Muscle of leg (tissue), 11 donors: ENCODE results near the gene NRG2. TPM values are rescaled to one million over a fixed set of nuclear protein-coding genes. Genes with fewer than 3 reads are reported as not detected.
A peak's percentile ranks its signal among the peaks of the same experiment; 100 is the strongest.

Experiments
- DNase-seq: peaks from one replicate; pipeline ENCODE4 v3.0.0; 2013
- H3K27ac ChIP-seq: one replicate; pipeline ENCODE4 v1.5.1; 2013; ENCODE audit warnings: mild to moderate bottlenecking, low read length, control low read depth
- H3K27me3 ChIP-seq: one replicate; pipeline ENCODE4 v1.6.1; 2013; ENCODE audit warnings: low read length; ENCODE audit not compliant: control insufficient read depth, insufficient read depth
- H3K36me3 ChIP-seq: one replicate; pipeline ENCODE4 v1.6.1; 2013; ENCODE audit warnings: low read length; ENCODE audit not compliant: control insufficient read depth, insufficient read depth
- H3K4me1 ChIP-seq: one replicate; pipeline ENCODE4 v1.6.1; 2013; ENCODE audit warnings: low read length; ENCODE audit not compliant: control insufficient read depth, insufficient read depth
- H3K4me3 ChIP-seq: one replicate; pipeline ENCODE4 v1.5.1; 2013; ENCODE audit warnings: low read length, control low read depth
- H3K9me3 ChIP-seq: replicated peaks from 2 replicates; pipeline ENCODE4 v1.6.1; 2013; ENCODE audit warnings: low read depth, low read length; ENCODE audit not compliant: control insufficient read depth
- WGBS: methylation state at CpG from one replicate; pipeline ENCODE4 v1.1.5; 2013; ENCODE audit warnings: missing lambda C conversion rate; ENCODE audit not compliant: insufficient coverage; 5-methylcytosine and 5-hydroxymethylcytosine counted together
- polyA plus RNA-seq, 8 donors: library from polyadenylated mRNA; unstranded; fragments of 120-200 nt; gene quantifications; one replicate each; pipeline versions ENCODE4 v1.2.1 to v1.2.3, GENCODE V29; 2013; ENCODE audit warnings: inconsistent platforms in 1 of 8, low replicate concordance in 1 of 8; ENCODE audit not compliant: insufficient read length in 8 of 8, insufficient read depth in 1 of 8
- total RNA-seq: library from RNA; stranded (reverse); fragments of 120-200 nt; gene quantifications from one replicate; pipeline ENCODE4 v1.2.4, GENCODE V29; 2013

NRG2 gene
- total and polyA plus RNA-seq, 9 donors: 0.82 to 2.8 (median 1.5) TPM

DNA sequence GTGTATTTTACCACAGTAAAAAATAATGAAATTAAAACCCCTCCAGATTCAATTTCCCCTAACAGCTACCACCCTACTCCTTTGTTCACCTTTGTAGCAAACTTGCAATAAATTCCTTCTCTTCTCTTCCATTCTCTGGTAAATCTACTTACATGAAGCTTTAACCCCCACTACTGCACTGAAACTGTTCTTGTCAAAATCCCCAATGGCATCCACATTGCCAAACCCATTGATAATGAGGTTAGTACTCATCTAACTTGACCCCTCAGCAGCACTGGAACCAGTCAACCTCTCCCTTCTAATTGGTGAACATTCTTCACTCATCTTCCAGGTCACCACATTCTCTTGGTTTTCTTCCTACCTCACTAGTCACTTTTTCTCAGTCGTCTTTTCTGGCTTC, 29.6 kb downstream of the NRG2 start:
- no CpG with 5 or more reads among the region's 1 CpG for WGBS
- H3K27me3 ChIP-seq: peaks cover 12% of the 10 kb centered on the region
- H3K27ac ChIP-seq: no peak overlapping the region
- peaks cover 4% of the 10 kb centered on the region for H3K4me1 ChIP-seq
- DNase-seq: no peak
- no peak overlapping the region for H3K4me3 ChIP-seq
- no peaks in the 10 kb centered on the region for H3K9me3 ChIP-seq
- no peaks in the 10 kb centered on the region for H3K36me3 ChIP-seq

GRCh38 chr5:140012443-140012842, 30.7 kb downstream of the NRG2 start:
- Histone ChIP-seq H3K4me1 (peaks cover 4% of the 10 kb centered on the region), H3K27ac (no peak overlapping the region), H3K4me3 (no peak overlapping the region), H3K27me3 (peaks cover 7% of the 10 kb centered on the region), H3K36me3 (no peaks in the 10 kb centered on the region), H3K9me3 (no peaks in the 10 kb centered on the region)
- DNase-seq: no peak
- 75% methylated on average over 1 of the region's 1 CpG for WGBS

GRCh38 chr5:140011297-140011802, 31.7 kb downstream of the NRG2 start:
- Histone ChIP-seq H3K9me3 (no peaks in the 10 kb centered on the region), H3K27me3 (peaks cover 5% of the 10 kb centered on the region), H3K27ac (peak overlapping the region; percentile 63), H3K36me3 (no peaks in the 10 kb centered on the region), H3K4me1 (peaks cover 4% of the 10 kb centered on the region), H3K4me3 (no peak overlapping the region)
- DNase-seq: peak; percentile 60
- WGBS: 69% methylated on average over 1 of the region's 3 CpGs

DNA sequence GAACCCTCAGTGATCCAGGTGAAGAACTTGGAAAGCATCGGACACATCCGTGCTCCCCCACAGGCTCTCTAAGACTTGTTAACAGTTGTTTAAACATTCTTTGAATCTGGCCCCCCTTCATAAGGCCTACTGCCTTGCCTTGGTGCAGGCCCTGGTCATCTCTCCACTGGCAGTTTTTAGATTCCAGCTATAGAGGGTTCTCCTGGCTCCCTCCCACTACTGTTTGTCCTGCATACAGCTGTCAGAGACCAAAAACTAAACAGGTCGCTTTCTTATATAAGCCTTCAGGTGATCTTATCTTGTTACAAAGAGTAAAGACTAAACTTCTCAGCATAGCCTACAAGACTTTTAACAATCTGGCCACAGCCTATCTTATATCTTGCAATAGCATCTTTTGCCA, 32.3 kb downstream of the NRG2 start:
- Histone ChIP-seq H3K27ac (peak overlapping the region; percentile 63), H3K4me1 (peaks cover 4% of the 10 kb centered on the region), H3K9me3 (no peaks in the 10 kb centered on the region), H3K36me3 (no peaks in the 10 kb centered on the region), H3K27me3 (peaks cover 6% of the 10 kb centered on the region), H3K4me3 (no peak overlapping the region)
- no peak for DNase-seq
- WGBS: 91% methylated on average over 3 of the region's 3 CpGs

GRCh38 chr5:140007311-140007710, 35.8 kb downstream of the NRG2 start:
- H3K27me3 ChIP-seq: peaks cover 19% of the 10 kb centered on the region
- H3K36me3 ChIP-seq: no peaks in the 10 kb centered on the region
- peaks cover 4% of the 10 kb centered on the region for H3K4me1 ChIP-seq
- no CpG with 5 or more reads among the region's 2 CpGs for WGBS
- no peak overlapping the region for H3K27ac ChIP-seq
- H3K4me3 ChIP-seq: no peak overlapping the region
- H3K9me3 ChIP-seq: no peaks in the 10 kb centered on the region
- no peak for DNase-seq

GRCh38 chr5:140005145-140005591, 37.9 kb downstream of the NRG2 start:
- H3K4me1 ChIP-seq: no peaks in the 10 kb centered on the region
- no peak overlapping the region for H3K27ac ChIP-seq
- DNase-seq: no peak
- no peaks in the 10 kb centered on the region for H3K9me3 ChIP-seq
- H3K36me3 ChIP-seq: no peaks in the 10 kb centered on the region
- no peak overlapping the region for H3K4me3 ChIP-seq
- WGBS: 80% methylated on average over 4 of the region's 4 CpGs
- H3K27me3 ChIP-seq: peaks cover 21% of the 10 kb centered on the region

DNA sequence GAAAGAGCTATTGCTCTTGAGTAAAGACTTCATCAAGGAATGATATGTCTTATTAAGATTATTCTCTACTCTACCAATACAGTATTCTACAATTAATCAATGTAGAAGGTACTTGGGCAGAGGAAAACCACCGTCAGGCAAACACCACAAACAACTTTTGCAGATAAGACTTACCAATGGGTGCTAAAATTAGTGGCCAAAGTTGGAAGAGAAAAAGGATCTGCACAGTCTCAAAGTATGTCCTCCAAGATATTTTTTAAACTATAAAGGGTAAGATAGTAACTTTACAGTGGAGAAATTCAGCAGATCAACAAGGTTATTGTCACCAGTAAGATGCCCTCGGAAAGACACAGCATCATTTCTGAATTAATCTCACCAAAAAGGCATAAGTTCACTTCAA, 38.9 kb downstream of the NRG2 start:
- Histone ChIP-seq H3K4me3 (no peak overlapping the region), H3K36me3 (no peaks in the 10 kb centered on the region), H3K9me3 (no peaks in the 10 kb centered on the region), H3K4me1 (no peaks in the 10 kb centered on the region), H3K27me3 (peaks cover 21% of the 10 kb centered on the region), H3K27ac (no peak overlapping the region)
- no peak for DNase-seq
- WGBS: no CpG with 5 or more reads among the region's 2 CpGs

DNA sequence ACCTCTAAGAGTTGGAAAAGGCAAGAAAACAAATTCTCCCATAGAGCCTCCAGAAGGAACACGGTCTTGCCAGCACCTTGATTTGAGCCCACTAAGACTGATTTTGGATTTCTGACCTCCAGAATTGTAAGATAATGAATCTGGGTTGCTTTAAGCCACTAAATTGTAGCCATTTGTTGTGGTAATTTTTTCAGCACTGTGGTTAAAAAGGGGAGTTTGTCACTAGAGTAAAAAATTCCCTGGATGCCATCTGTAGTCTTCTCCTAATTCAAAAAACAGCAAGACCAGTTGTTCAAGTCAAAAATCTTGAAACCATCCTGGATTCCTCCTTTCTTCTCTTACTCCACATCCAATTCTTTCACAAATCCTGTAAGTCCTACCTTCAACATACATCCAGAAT, 39.6 kb downstream of the NRG2 start:
- Histone ChIP-seq H3K4me1 (no peaks in the 10 kb centered on the region), H3K27ac (no peak overlapping the region), H3K9me3 (no peaks in the 10 kb centered on the region), H3K36me3 (no peaks in the 10 kb centered on the region), H3K4me3 (no peak overlapping the region), H3K27me3 (peaks cover 21% of the 10 kb centered on the region)
- 40% methylated on average over 1 of the region's 1 CpG for WGBS
- no peak for DNase-seq

GRCh38 chr5:140000332-140000731, 42.8 kb downstream of the NRG2 start:
- H3K36me3 ChIP-seq: no peaks in the 10 kb centered on the region
- H3K27ac ChIP-seq: no peak overlapping the region
- 67% methylated on average over 8 of the region's 10 CpGs for WGBS
- no peaks in the 10 kb centered on the region for H3K9me3 ChIP-seq
- H3K4me1 ChIP-seq: no peaks in the 10 kb centered on the region
- no peak overlapping the region for H3K4me3 ChIP-seq
- H3K27me3 ChIP-seq: peaks cover 26% of the 10 kb centered on the region
- peak; percentile 7 for DNase-seq

DNA sequence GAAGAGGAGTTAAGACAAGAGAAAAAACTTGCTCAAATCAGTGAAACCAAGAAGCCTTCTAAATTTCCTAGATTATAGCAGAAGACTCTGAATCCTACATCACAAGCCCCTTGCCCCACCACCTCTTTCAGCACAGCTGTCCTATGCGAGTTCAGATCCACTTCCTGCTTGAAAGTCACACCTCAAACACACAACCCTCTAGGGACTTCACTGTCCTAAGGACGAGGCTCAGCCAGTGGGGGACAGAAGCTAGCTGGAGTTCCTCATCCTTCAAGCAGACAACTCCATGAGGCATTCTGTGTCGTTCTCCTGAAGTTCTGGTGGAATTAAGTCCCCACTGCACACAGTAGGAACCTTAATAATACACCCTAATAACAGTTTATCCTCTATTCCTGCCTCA, 44.3 kb downstream of the NRG2 start:
- Histone ChIP-seq H3K27ac (no peak overlapping the region), H3K27me3 (peaks cover 25% of the 10 kb centered on the region), H3K4me3 (no peak overlapping the region), H3K4me1 (no peaks in the 10 kb centered on the region), H3K36me3 (no peaks in the 10 kb centered on the region), H3K9me3 (no peaks in the 10 kb centered on the region)
- DNase-seq: no peak
- 48% methylated on average over 3 of the region's 3 CpGs for WGBS

DNA sequence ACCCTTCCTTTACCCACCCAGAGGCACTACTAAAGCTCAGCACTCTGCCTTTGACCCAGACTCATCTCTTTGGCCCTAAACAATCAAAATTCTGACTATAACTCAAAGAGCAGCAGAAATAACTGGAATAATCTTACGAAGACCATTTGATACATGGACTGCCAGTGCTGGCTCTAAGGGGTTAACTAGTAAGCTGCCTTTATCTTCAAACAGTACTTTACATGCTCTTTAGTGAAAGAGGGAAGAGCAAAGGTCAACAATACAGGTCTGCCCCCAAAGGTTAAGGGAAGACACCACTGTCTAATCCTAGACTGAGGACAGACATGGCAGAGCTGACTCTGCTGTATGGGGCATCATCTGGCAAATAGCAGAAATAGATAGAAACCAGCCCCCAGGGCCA, 45.8 kb downstream of the NRG2 start:
- Histone ChIP-seq H3K36me3 (no peaks in the 10 kb centered on the region), H3K4me3 (no peak overlapping the region), H3K27me3 (peaks cover 21% of the 10 kb centered on the region), H3K9me3 (no peaks in the 10 kb centered on the region), H3K4me1 (no peaks in the 10 kb centered on the region), H3K27ac (no peak overlapping the region)
- DNase-seq: no peak
- no CpG with 5 or more reads among the region's 1 CpG for WGBS
